Measurements from ENCODE around the gene ZG16B. TPM values are rescaled to one million over a fixed set of nuclear protein-coding genes. Genes with fewer than 3 reads are reported as not detected.

Gene ZG16B
- total RNA-seq, 1 experiment from 2014 or later: 8.6 TPM

DNA sequence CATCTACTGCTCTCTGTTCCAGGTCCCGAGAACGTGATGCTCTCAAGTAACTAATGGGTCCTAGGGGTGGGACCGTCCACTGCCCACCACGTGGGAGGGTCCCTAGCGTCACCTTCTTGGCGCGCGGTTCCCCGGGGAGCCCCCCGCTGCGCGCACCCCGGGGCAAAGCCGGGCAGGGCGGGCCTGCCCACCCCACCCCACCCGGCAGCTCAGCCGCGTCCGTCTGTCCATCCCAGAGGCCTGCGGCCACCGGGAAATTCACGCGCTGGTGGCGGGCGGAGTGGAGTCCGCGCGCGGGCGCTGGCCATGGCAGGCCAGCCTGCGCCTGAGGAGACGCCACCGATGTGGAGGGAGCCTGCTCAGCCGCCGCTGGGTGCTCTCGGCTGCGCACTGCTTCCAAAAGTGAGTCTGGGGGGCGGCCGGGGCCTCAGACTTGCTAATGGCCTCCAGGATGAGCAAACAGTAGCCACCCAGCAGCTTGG, 31.3 kb upstream of the ZG16B start:
- Histone ChIP-seq H2AFZ (ENCODE audit: low read length) (no peak overlapping the region), H3K4me1 (ENCODE audit: insufficient read depth, low read length) (peaks cover 16% of the 10 kb centered on the region), H3K27me3 (ENCODE audit: low read length) (no peaks in the 10 kb centered on the region), H3K4me3 (ENCODE audit: low read length) (no peak overlapping the region), H3K4me2 (ENCODE audit: low read length) (no peak overlapping the region), H3K9me3 (ENCODE audit: low read length) (no peaks in the 10 kb centered on the region), H3F3A (ENCODE audit: low read length, unreplicated experiment) (no peaks in the 10 kb centered on the region), H3K9me2 (replicated peaks; ENCODE audit: low read length) (no peaks in the 10 kb centered on the region), H4K20me1 (ENCODE audit: low read length) (no peaks in the 10 kb centered on the region), H3K79me2 (ENCODE audit: low read length) (no peaks in the 10 kb centered on the region), H3K9ac (ENCODE audit: low read length) (no peak overlapping the region), H3K36me3 (ENCODE audit: low read depth, low read length) (no peaks in the 10 kb centered on the region), H3K27ac (ENCODE audit: low read length) (no peak overlapping the region)
- ChIA-PET POLR2A (ENCODE audit: unreplicated experiment) (no interaction called here), CTCF (no interaction called here)
- TF ChIP-seq EZH2 (IDR thresholded peaks at IDR 0.05; ENCODE audit: low read length, unreplicated experiment) (no peak), EZH2phosphoT487 (IDR thresholded peaks at IDR 0.05; ENCODE audit: borderline replicate concordance, low read length) (no peak)
- TF ChIP-seq, protein P1, sequence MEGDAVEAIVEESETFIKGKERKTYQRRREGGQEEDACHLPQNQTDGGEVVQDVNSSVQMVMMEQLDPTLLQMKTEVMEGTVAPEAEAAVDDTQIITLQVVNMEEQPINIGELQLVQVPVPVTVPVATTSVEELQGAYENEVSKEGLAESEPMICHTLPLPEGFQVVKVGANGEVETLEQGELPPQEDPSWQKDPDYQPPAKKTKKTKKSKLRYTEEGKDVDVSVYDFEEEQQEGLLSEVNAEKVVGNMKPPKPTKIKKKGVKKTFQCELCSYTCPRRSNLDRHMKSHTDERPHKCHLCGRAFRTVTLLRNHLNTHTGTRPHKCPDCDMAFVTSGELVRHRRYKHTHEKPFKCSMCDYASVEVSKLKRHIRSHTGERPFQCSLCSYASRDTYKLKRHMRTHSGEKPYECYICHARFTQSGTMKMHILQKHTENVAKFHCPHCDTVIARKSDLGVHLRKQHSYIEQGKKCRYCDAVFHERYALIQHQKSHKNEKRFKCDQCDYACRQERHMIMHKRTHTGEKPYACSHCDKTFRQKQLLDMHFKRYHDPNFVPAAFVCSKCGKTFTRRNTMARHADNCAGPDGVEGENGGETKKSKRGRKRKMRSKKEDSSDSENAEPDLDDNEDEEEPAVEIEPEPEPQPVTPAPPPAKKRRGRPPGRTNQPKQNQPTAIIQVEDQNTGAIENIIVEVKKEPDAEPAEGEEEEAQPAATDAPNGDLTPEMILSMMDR (conservative IDR thresholded peaks at IDR 0.05; ENCODE audit: low read depth, low read length): no peak
- intact Hi-C loops (cut with micrococcal nuclease): no loop called here
- ATAC-seq (no peak), DNase-seq (no peak)
- BruUV-seq (replicated peaks): no TSS peak

DNA sequence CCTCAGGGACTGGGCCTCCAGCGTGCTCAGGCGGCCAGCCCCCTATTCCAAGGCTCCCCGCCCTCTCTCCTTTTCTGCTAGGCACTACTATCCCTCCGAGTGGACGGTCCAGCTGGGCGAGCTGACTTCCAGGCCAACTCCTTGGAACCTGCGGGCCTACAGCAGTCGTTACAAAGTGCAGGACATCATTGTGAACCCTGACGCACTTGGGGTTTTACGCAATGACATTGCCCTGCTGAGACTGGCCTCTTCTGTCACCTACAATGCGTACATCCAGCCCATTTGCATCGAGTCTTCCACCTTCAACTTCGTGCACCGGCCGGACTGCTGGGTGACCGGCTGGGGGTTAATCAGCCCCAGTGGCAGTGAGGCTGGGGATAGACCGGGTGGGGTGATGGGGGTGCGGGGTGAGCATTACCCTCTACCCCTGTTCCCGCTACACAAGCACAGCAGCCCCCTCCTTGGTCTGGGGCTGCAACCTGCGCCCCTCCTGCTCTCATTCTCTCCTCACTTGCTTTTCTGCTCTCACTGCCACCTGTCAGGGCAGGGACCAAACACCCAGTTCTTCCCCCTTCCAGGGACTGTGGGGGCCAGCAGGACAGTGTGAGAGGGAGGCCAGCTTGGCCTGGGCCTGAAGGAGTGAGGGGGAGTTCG, 30.8 kb upstream of the ZG16B start:
- Histone ChIP-seq H3K79me2 (ENCODE audit: low read length) (no peaks in the 10 kb centered on the region), H3K27ac (ENCODE audit: low read length) (peak overlapping the region; percentile 43), H3K27me3 (ENCODE audit: low read length) (no peaks in the 10 kb centered on the region), H3K4me3 (ENCODE audit: low read length) (no peak overlapping the region), H3K9ac (ENCODE audit: low read length) (no peak overlapping the region), H3F3A (ENCODE audit: low read length, unreplicated experiment) (no peaks in the 10 kb centered on the region), H3K9me2 (replicated peaks; ENCODE audit: low read length) (no peaks in the 10 kb centered on the region), H3K9me3 (ENCODE audit: low read length) (no peaks in the 10 kb centered on the region), H3K4me1 (ENCODE audit: insufficient read depth, low read length) (peaks cover 13% of the 10 kb centered on the region), H4K20me1 (ENCODE audit: low read length) (no peaks in the 10 kb centered on the region), H3K36me3 (ENCODE audit: low read depth, low read length) (no peaks in the 10 kb centered on the region), H3K4me2 (ENCODE audit: low read length) (no peak overlapping the region), H2AFZ (ENCODE audit: low read length) (no peak overlapping the region)
- ChIA-PET CTCF (no interaction called here), POLR2A (ENCODE audit: unreplicated experiment) (no interaction called here)
- no peak for DNase-seq
- ATAC-seq: no peak
- intact Hi-C loops (cut with micrococcal nuclease): no loop called here
- no TSS peak for BruUV-seq (replicated peaks)
- TF ChIP-seq, protein P1 (conservative IDR thresholded peaks at IDR 0.05; ENCODE audit: low read depth, low read length): no peak
- TF ChIP-seq EZH2 (IDR thresholded peaks at IDR 0.05; ENCODE audit: low read length, unreplicated experiment): no peak
- TF ChIP-seq EZH2phosphoT487 (IDR thresholded peaks at IDR 0.05; ENCODE audit: borderline replicate concordance, low read length): no peak

DNA sequence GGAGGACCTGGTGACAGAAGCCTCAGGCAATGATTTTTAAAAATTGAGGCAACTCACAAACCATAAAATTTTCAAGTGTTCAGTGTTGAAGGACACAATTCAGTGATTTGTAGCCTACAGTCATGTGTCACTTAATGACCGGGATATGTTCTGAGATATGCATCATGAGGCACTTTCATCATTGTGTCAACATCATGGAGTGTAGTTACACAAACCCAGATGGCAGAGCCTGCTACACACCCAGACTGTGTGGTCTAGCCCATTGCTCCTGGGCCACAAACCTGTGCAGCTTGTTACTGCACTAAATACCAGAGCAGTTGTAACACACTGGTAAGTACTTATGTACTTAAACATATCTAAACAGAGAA, 30.3 kb upstream of the ZG16B start:
- Histone ChIP-seq H2AFZ (ENCODE audit: low read length) (no peak overlapping the region), H3F3A (ENCODE audit: low read length, unreplicated experiment) (no peaks in the 10 kb centered on the region), H3K4me2 (ENCODE audit: low read length) (no peak overlapping the region), H3K9ac (ENCODE audit: low read length) (no peak overlapping the region), H3K9me3 (ENCODE audit: low read length) (no peaks in the 10 kb centered on the region), H3K27ac (ENCODE audit: low read length) (peak overlapping the region; percentile 43), H3K4me3 (ENCODE audit: low read length) (no peak overlapping the region), H3K27me3 (ENCODE audit: low read length) (no peaks in the 10 kb centered on the region), H3K79me2 (ENCODE audit: low read length) (no peaks in the 10 kb centered on the region), H3K4me1 (ENCODE audit: insufficient read depth, low read length) (peaks cover 8% of the 10 kb centered on the region), H3K36me3 (ENCODE audit: low read depth, low read length) (no peaks in the 10 kb centered on the region), H3K9me2 (replicated peaks; ENCODE audit: low read length) (no peaks in the 10 kb centered on the region), H4K20me1 (ENCODE audit: low read length) (no peaks in the 10 kb centered on the region)
- ATAC-seq (peak; percentile 82), DNase-seq (peak; percentile 75)
- CTCF ChIA-PET: no interaction called here
- TF ChIP-seq EZH2 (IDR thresholded peaks at IDR 0.05; ENCODE audit: low read length, unreplicated experiment) (no peak), EZH2phosphoT487 (IDR thresholded peaks at IDR 0.05; ENCODE audit: borderline replicate concordance, low read length) (no peak)
- TF ChIP-seq, protein P1 (conservative IDR thresholded peaks at IDR 0.05; ENCODE audit: low read depth, low read length): no peak
- intact Hi-C loops (cut with micrococcal nuclease): no loop called here
- POLR2A ChIA-PET (ENCODE audit: unreplicated experiment): no interaction called here
- no TSS peak for BruUV-seq (replicated peaks)

Data from PC-3 (cell line).